Activated T-helper 1 cell treated with anti-CD3 and anti-CD28 coated beads, Interleukin-12 subunit alpha, Interleukin-12 subunit beta, Interleukin-2, Interleukin-4 antibody, amounts not matched to agents 30 ng/mL and 10 ng/mL and 1 ng/mL, durations not matched to agents 14 hours and 24 hours and 36 hours (primary cell): ENCODE results near the gene PHACTR1. TPM values are rescaled to one million over a fixed set of nuclear protein-coding genes. Genes with fewer than 3 reads are reported as not detected.

Experiments used
- DNase-seq: peaks from one replicate; pipeline ENCODE4 v3.0.0; 2021; ENCODE audit warnings: low spot score
- H3K27ac Mint-ChIP-seq: one replicate; pipeline ENCODE4 v1.8.0; 2021; ENCODE audit warnings: mild to moderate bottlenecking, mixed read lengths
- H3K27me3 Mint-ChIP-seq: one replicate; pipeline ENCODE4 v1.8.0; 2022; ENCODE audit warnings: mild to moderate bottlenecking, moderate library complexity, mixed read lengths; ENCODE audit not compliant: insufficient read depth
- H3K36me3 Mint-ChIP-seq: one replicate; pipeline ENCODE4 v1.8.0; 2021; ENCODE audit warnings: low read depth, mixed read lengths
- H3K4me1 Mint-ChIP-seq: one replicate; pipeline ENCODE4 v1.8.0; 2021; ENCODE audit warnings: low read depth, mixed read lengths
- H3K4me3 Mint-ChIP-seq: one replicate; pipeline ENCODE4 v1.8.0; 2021; ENCODE audit warnings: mild to moderate bottlenecking, moderate library complexity, mixed read lengths
- H3K9me3 Mint-ChIP-seq: one replicate; pipeline ENCODE4 v1.8.0; 2021; ENCODE audit warnings: mixed read lengths
- intact Hi-C: fragments of 100-400 bp; cut with micrococcal nuclease; formaldehyde crosslinking; loops from one replicate; pipeline ENCODE4 v1.15.1; 2024
- total RNA-seq: library from RNA; stranded (reverse); gene quantifications from 2 replicates; pipeline ENCODE4 v1.2.3, GENCODE V29; 2022

The PHACTR1 gene
- 0.42 and 0.44 TPM in 2 replicates for total RNA-seq

DNA sequence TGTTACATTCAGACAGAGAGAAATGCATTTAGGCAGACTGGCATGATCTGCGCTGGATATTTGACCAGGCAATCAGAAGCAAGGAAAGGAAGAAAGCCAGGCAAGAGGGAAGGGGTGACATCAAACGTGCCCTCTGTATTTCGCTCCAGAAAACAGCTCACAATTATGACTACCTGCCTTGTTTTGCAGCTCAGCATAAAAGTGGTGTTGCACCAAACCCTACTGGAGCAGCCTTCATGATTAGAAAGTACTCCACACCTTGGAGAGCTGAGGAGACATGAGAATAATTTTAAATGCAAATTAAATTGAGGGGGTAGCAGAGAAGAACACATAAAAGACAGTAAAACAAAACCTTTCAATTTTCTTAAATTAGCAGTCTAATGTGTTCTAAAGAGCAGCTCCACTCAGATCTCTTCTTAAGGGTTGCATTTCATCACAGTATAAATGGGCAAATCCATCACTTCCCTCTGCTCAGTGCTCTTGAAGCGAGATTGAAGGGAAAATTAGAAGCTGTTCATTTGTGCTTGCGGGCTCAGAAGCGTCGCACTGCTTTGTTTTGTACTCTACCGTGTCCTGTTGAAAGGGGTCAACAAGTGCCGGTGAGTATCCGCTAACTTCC lies at the start of gene PHACTR1:
Gene PHACTR1, plus strand, starts transcription at position 470 of the 619 bp plus-strand sequence.
- no peak for DNase-seq
- Mint-ChIP-seq H3K27ac (no peak within 1 kb of the TSS), H3K27me3 (peaks cover 5% of the 10 kb centered on the region), H3K36me3 (no peaks in the 10 kb centered on the region), H3K4me1 (no peaks in the 10 kb centered on the region), H3K9me3 (no peaks in the 10 kb centered on the region), H3K4me3 (no peak within 1 kb of the TSS)
- intact Hi-C loops: no loop called here

DNA sequence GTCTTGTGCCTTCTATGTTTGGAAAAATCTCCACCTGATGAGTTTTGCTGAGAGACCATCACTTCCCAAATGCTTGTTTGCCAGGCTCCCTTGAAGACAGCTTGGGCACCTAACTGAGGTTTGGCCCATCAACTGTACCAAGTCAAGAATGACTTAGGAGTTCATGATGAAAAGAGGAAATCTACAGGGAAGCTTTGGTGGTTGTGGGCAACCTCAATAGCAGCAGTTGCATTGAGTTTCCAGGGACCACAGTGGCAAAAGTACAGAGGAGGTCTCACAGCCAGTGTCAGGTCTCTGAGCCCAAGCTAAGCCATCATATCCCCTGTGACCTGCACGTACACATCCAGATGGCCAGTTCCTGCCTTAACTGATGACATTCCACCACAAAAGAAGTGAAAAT lies 49.7 kb upstream of the PHACTR1 start:
- no peak overlapping the region for H3K4me3 Mint-ChIP-seq
- no peaks in the 10 kb centered on the region for H3K36me3 Mint-ChIP-seq
- no peak for DNase-seq
- intact Hi-C loops: no loop called here
- H3K4me1 Mint-ChIP-seq: no peaks in the 10 kb centered on the region
- H3K27ac Mint-ChIP-seq: no peak overlapping the region
- H3K27me3 Mint-ChIP-seq: no peaks in the 10 kb centered on the region
- H3K9me3 Mint-ChIP-seq: no peaks in the 10 kb centered on the region

DNA sequence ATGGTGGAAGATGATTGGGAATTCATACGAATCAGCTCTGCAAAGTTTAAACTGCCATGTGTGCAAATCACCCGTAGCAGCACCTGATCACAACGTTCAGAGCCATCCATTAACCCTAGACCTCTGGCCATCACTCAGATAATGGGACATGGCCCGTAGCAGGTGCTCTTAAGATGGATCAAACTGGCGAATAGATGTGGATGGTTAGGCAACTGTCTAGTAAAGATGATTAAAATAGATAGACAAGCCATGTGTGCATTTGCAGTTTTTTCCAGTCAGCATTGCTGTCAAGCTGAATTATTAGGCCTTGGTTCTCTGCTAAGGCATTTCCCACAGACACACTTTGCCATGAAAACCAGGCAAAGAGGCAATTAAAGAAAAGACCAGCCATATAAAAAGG lies 40.6 kb upstream of the PHACTR1 start:
- H3K9me3 Mint-ChIP-seq: no peaks in the 10 kb centered on the region
- H3K4me3 Mint-ChIP-seq: no peak overlapping the region
- no peaks in the 10 kb centered on the region for H3K36me3 Mint-ChIP-seq
- no peaks in the 10 kb centered on the region for H3K4me1 Mint-ChIP-seq
- H3K27ac Mint-ChIP-seq: no peak overlapping the region
- intact Hi-C loops: no loop called here
- no peak for DNase-seq
- H3K27me3 Mint-ChIP-seq: peaks cover 2% of the 10 kb centered on the region

DNA sequence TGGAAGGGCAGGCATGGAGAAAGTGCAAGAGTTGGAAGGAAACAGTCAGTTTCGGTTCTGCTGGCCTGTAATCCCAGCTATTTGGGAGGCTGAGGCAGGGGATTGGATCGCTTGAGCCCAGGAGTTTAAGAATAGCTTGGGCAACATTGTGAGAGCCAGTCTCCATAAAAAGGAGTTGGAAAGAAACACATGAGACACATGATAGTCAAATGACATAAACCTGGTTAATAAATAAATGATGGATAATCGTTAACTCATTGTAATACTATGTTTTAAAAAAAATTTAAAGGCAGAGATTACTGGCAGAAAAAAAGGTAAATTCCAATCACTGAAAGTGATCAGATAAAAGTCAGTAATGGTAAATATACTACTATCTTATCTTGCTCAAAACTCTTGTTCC lies 37.2 kb upstream of the PHACTR1 start:
- no peak overlapping the region for H3K4me3 Mint-ChIP-seq
- DNase-seq: no peak
- H3K4me1 Mint-ChIP-seq: no peaks in the 10 kb centered on the region
- H3K27me3 Mint-ChIP-seq: peaks cover 2% of the 10 kb centered on the region
- no peak overlapping the region for H3K27ac Mint-ChIP-seq
- H3K36me3 Mint-ChIP-seq: no peaks in the 10 kb centered on the region
- H3K9me3 Mint-ChIP-seq: no peaks in the 10 kb centered on the region
- intact Hi-C loops: no loop called here

DNA sequence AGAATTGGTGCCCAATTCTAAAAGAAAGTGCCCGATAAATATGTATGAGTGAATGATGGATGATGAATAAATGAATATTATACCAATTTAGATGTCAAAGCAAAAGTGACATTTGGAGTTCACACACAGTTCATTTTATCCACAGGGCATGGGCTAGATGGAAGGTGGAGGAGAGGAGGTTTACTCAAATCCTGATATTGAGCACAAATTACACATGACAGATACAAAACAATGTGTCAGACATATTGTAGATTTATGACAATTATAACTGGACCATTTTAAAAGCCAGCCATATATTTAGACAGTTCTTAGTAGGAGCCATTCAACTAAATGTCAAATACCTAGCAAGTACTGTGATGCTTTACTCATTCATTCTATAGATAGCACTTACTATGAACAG lies 23.4 kb upstream of the PHACTR1 start:
- intact Hi-C loops: no loop called here
- no peak overlapping the region for H3K27ac Mint-ChIP-seq
- no peaks in the 10 kb centered on the region for H3K9me3 Mint-ChIP-seq
- no peak for DNase-seq
- H3K36me3 Mint-ChIP-seq: no peaks in the 10 kb centered on the region
- peaks cover 2% of the 10 kb centered on the region for H3K27me3 Mint-ChIP-seq
- no peak overlapping the region for H3K4me3 Mint-ChIP-seq
- no peaks in the 10 kb centered on the region for H3K4me1 Mint-ChIP-seq

DNA sequence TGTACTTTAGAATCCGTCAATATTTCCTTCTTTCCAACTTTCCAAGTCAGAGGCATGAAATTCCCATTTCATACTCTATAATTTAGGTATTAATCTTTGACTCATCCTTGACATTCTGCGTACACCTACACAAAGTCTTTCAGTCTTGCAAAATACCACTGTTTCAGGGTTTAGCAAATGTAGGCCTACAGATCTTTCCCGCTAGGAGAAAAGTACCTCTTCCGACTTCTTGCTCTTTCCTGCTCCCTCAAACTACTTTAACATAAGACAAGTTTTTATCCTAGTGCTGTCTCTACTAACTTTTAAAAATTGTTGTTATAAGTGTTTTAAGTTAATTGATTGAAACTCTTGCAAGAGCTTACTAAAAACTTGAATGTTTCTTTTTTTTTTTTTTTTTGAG lies 18.3 kb upstream of the PHACTR1 start:
- DNase-seq: no peak
- no peak overlapping the region for H3K27ac Mint-ChIP-seq
- peaks cover 4% of the 10 kb centered on the region for H3K27me3 Mint-ChIP-seq
- no peaks in the 10 kb centered on the region for H3K36me3 Mint-ChIP-seq
- H3K4me3 Mint-ChIP-seq: no peak overlapping the region
- intact Hi-C loops: no loop called here
- no peaks in the 10 kb centered on the region for H3K9me3 Mint-ChIP-seq
- no peaks in the 10 kb centered on the region for H3K4me1 Mint-ChIP-seq

DNA sequence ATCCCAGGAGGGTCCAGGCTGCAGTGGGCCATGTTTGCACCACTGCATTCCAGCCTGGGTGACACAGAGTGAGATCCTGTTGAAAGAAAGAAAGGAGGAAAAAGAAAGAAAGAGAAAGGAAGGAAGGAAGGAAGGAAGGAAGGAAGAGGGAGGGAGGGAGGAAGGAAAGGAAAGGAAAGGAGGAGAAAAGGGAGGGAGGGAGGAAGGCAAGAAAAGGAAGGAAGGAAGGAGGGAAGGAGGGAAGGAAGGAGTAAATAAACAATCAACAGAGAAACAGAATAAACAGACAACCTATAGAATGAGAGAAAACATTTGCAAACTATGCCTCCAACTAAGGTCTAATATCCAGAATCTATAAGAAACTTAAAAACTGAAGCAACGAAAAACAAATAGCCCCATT lies 11.6 kb upstream of the PHACTR1 start:
- no peak overlapping the region for H3K4me3 Mint-ChIP-seq
- H3K36me3 Mint-ChIP-seq: no peaks in the 10 kb centered on the region
- no peak overlapping the region for H3K27ac Mint-ChIP-seq
- peaks cover 2% of the 10 kb centered on the region for H3K27me3 Mint-ChIP-seq
- no peaks in the 10 kb centered on the region for H3K9me3 Mint-ChIP-seq
- no peaks in the 10 kb centered on the region for H3K4me1 Mint-ChIP-seq
- intact Hi-C loops: no loop called here
- DNase-seq: no peak

DNA sequence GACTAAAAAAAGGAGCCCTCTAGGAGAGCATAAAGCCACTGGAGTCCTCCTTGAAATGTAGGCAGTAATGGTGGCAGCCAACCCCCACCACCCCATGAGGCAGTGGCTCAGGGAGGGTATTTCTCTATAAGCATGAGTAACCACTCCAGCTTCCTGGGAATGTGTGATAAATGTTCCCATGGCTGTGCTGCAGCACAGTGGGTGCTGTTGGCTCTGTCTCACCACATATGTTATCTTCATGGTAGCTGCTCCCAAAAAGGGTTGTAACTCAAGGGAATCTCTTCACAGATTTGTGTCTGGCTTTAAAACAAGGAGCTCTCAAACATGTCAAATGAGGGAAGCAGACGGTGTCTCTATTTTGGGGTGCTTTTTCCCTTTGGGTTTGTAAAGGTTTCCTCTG lies 7.5 kb upstream of the PHACTR1 start:
- no peak for DNase-seq
- Mint-ChIP-seq H3K27me3 (no peaks in the 10 kb centered on the region), H3K9me3 (no peaks in the 10 kb centered on the region), H3K4me3 (no peak overlapping the region), H3K36me3 (no peaks in the 10 kb centered on the region), H3K27ac (no peak overlapping the region), H3K4me1 (no peaks in the 10 kb centered on the region)
- intact Hi-C loops: no loop called here

DNA sequence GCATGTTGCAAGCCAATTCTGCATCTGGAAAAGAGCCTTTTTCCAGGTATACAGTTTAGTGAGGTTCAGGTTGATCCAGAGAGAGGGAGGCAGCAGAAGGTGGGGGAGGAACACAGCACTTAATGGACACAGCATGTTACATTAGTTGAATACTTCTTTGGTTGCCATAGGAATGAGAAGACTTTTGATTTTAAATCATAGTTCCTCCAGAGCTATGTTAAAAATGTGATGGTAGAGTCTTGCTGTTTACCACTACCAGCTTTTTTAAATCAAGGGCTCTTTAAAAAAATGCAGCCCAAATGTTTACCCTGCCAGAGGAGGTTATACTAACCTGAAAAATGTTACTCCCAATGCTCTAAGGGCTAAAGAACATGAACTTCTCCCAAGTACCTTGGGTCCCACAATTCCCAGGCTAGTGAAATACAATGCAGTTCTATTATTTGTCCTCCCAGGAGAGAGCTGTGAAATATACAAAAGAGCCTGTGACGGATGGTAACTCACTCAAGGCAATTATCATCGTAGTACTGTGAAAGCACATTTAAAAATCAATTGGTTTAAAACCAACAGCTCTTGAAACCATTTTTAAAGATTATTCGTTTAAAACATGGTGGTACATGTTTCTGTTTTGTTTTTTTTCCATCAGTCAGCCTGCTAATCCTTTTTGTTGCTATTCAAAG lies 6.9 kb upstream of the PHACTR1 start:
- no peaks in the 10 kb centered on the region for H3K27me3 Mint-ChIP-seq
- no peaks in the 10 kb centered on the region for H3K9me3 Mint-ChIP-seq
- no peak for DNase-seq
- H3K4me1 Mint-ChIP-seq: no peaks in the 10 kb centered on the region
- H3K4me3 Mint-ChIP-seq: no peak overlapping the region
- intact Hi-C loops: no loop called here
- H3K27ac Mint-ChIP-seq: no peak overlapping the region
- H3K36me3 Mint-ChIP-seq: no peaks in the 10 kb centered on the region

DNA sequence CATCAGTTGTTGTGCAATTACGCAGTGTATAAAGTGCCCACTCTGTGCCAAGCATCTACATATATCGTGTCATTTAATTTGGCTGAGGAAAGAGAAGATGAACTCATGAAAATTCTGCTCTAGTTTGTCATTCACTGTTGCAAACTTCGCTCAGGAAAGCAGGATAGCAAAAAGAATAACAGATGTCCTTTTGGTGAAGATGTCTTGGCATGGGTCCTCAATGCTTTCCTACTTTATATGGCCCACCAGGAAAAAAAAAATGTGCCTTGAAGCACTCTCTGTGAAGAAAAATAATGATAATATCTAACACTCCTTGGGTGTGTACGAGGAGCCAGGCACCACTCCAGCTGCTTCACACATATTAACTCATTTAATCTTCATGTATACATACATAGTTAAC lies 5.6 kb upstream of the PHACTR1 start:
- H3K27me3 Mint-ChIP-seq: no peaks in the 10 kb centered on the region
- no peaks in the 10 kb centered on the region for H3K4me1 Mint-ChIP-seq
- no peak overlapping the region for H3K27ac Mint-ChIP-seq
- intact Hi-C loops: no loop called here
- H3K36me3 Mint-ChIP-seq: no peaks in the 10 kb centered on the region
- no peaks in the 10 kb centered on the region for H3K9me3 Mint-ChIP-seq
- H3K4me3 Mint-ChIP-seq: no peak overlapping the region
- no peak for DNase-seq

DNA sequence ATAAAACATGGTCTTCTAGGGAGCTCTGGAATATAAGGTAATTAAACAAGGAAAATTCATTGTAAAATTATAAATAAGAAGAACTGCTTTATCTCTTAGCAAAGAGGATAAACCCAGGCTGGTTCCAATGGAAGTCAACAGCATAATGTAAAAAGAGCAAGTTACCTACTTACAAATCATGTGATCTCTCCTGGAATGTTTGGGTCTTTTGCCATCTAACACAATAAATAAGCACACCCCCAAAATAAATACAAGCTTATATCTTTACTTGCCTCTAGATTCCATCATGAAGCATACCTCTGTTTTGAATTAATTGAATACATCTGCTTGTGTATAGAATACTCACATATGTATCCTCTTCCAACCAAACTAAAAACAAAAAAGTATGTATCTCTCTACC lies 2.5 kb upstream of the PHACTR1 start:
- intact Hi-C loops: no loop called here
- H3K27ac Mint-ChIP-seq: no peak overlapping the region
- H3K4me1 Mint-ChIP-seq: no peaks in the 10 kb centered on the region
- H3K36me3 Mint-ChIP-seq: no peaks in the 10 kb centered on the region
- no peaks in the 10 kb centered on the region for H3K9me3 Mint-ChIP-seq
- peaks cover under 1% of the 10 kb centered on the region for H3K27me3 Mint-ChIP-seq
- no peak for DNase-seq
- H3K4me3 Mint-ChIP-seq: no peak overlapping the region

DNA sequence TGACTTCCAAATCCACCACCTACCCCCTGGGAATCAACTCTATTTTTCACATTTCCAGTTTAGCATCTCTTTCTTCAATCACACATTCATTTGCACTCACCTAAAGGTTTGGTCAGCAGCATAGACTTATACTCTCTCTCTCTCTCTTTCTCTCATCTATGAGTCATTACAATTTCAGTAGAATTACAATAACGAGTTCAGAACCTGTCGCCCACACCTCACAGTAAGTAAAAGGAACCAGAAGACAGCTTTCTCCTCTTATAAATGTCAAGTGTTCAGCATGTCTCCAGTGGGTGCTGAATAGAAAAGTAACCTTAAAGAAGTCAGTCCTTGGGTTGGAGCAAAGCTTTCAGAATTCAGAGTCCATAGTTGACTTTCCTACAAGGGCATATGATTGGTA lies 1.1 kb upstream of the PHACTR1 start:
- H3K4me3 Mint-ChIP-seq: no peak overlapping the region
- no peak overlapping the region for H3K27ac Mint-ChIP-seq
- no peaks in the 10 kb centered on the region for H3K4me1 Mint-ChIP-seq
- H3K9me3 Mint-ChIP-seq: no peaks in the 10 kb centered on the region
- H3K36me3 Mint-ChIP-seq: no peaks in the 10 kb centered on the region
- intact Hi-C loops: no loop called here
- DNase-seq: no peak
- H3K27me3 Mint-ChIP-seq: peaks cover 5% of the 10 kb centered on the region

DNA sequence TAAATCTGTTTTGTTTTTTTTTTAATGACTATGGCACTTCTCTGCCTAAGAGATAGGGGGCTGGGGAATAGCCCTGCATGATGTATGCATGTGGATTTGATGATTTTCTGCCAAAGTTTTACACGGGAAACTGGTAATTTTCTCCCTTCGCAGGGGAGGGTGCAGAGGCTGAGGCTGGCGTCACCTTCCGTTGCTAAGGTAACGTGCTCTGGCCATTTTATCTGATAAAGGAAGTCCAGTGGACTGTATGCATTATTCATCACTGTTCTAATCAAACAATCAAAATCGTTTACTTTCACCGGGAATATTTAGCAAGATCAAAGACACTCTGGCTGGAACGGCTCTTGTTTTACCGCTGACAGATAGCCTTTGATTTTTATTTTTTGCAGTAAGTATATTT lies 789 bp downstream of the PHACTR1 start:
- no peak for DNase-seq
- Mint-ChIP-seq H3K4me1 (no peaks in the 10 kb centered on the region), H3K36me3 (no peaks in the 10 kb centered on the region), H3K27ac (no peak overlapping the region), H3K27me3 (peaks cover 5% of the 10 kb centered on the region), H3K4me3 (no peak overlapping the region), H3K9me3 (no peaks in the 10 kb centered on the region)
- intact Hi-C loops: no loop called here

DNA sequence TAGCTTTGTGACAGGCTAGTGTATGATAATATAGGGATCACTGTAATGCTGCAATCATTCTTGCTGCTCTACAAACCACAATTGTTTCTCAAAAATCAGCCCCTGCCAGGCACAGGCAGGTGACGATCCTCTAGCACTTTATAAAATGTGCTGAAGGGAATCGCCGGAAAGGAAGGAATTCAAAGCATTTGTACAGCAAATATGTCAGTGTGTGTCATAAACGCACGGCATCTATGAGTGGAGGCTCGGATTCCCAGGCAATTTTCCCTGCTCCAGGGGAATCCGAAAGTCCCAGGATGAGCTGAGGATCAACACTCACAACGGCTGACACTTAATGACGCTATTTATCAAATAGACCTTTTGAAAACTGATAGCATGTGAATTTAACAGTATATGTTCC lies 1.4 kb downstream of the PHACTR1 start:
- H3K27me3 Mint-ChIP-seq: peaks cover 5% of the 10 kb centered on the region
- H3K4me1 Mint-ChIP-seq: no peaks in the 10 kb centered on the region
- no peak overlapping the region for H3K27ac Mint-ChIP-seq
- intact Hi-C loops: no loop called here
- H3K4me3 Mint-ChIP-seq: no peak overlapping the region
- no peaks in the 10 kb centered on the region for H3K9me3 Mint-ChIP-seq
- H3K36me3 Mint-ChIP-seq: no peaks in the 10 kb centered on the region
- DNase-seq: no peak
